Prostate gland (tissue), 2 donors: ENCODE data around the gene FGGY.
"Not testable (repeated sequence)": the region's sequence is repeated elsewhere in the genome, so short reads cannot be mapped to it uniquely, and the experiment has no call there.

Experiments
- CTCF ChIP-seq, 4 experiments: fragments of 200-600 bp in 2 of 4; fragments of 450-650 bp in 2 of 4; sonication (generic) in 2 of 4; IDR thresholded peaks; 1 replicate in 3 of 4; 2 replicates in 1 of 4; pipeline ENCODE4 v1.5.1; 2016 to 2019; ENCODE audit warnings: antibody characterized with exemption in 4 of 4, mild to moderate bottlenecking in 2 of 4, moderate library complexity in 2 of 4
- POLR2AphosphoS5 ChIP-seq: sonication (generic); formaldehyde crosslinking; IDR thresholded peaks from one replicate; pipeline ENCODE4 v1.6.1; 2017; ENCODE audit warnings: antibody characterized with exemption

GRCh38 chr1:59496156-59496555, 199.3 kb downstream of the FGGY start:
- TF ChIP-seq CTCF (IDR thresholded peaks at IDR 0.05); POLR2AphosphoS5: not testable (repeated sequence)
